H1 (cell line): ENCODE results near the gene POGZ. TPM values are rescaled to one million over a fixed set of nuclear protein-coding genes. Genes with fewer than 3 reads are reported as not detected.
A peak's percentile ranks its signal among the peaks of the same experiment; 100 is the strongest.

Experiments used
- CTCF ChIA-PET: fragments of 300-600 bp; sonication (Branson Sonifier 250); formaldehyde crosslinking; loops from one replicate; lab custom pipeline; 2021; ENCODE audit not compliant: partially characterized antibody; lab: Charles Lee
- POLR2A ChIA-PET: fragments of 300-600 bp; sonication (Branson Sonifier 250); formaldehyde crosslinking; loops from one replicate; lab custom pipeline; 2021; ENCODE audit warnings: inconsistent platforms; ENCODE audit not compliant: partially characterized antibody; lab: Charles Lee
- DNase-seq, 2 experiments: peaks; one replicate each; pipeline versions ENCODE4 v3.0.0 to v3.0.0-alpha.2; 2010 to 2022; ENCODE audit warnings: low spot score in 2 of 2, low read depth in 1 of 2, mixed read lengths in 1 of 2
- FAIRE-seq: peaks from 2 replicates; lab custom pipeline; 2011; peaks lifted over from hg19 to GRCh38; lab: Jason Lieb, UNC
- H2AFZ ChIP-seq: 2 replicates; pipeline ENCODE4 v1.8.1; 2012; ENCODE audit warnings: low read length, inconsistent platforms
- H2AK5ac ChIP-seq: 2 replicates; pipeline ENCODE4 v1.6.1; 2013; ENCODE audit warnings: low read depth, low read length
- H2BK120ac ChIP-seq: replicated peaks from 2 replicates; pipeline ENCODE3; 2013; ENCODE audit warnings: low read depth, low read length, inconsistent platforms
- H2BK12ac ChIP-seq: 2 replicates; pipeline ENCODE4 v1.6.1; 2013; ENCODE audit warnings: low read depth, low read length
- H2BK15ac ChIP-seq: 2 replicates; pipeline ENCODE4 v1.6.1; 2013; ENCODE audit warnings: low read length
- H2BK20ac ChIP-seq: 2 replicates; pipeline ENCODE4 v1.6.1; 2013; ENCODE audit warnings: low read length
- H2BK5ac ChIP-seq: 2 replicates; pipeline ENCODE4 v1.6.1; 2013; ENCODE audit warnings: low read depth, low read length
- H3K14ac ChIP-seq: 2 replicates; pipeline ENCODE4 v1.6.1; 2013; ENCODE audit warnings: inconsistent platforms; ENCODE audit not compliant: insufficient read length
- H3K18ac ChIP-seq: 2 replicates; pipeline ENCODE4 v1.6.1; 2013; ENCODE audit warnings: low read length; ENCODE audit errors: extremely low read depth
- H3K23ac ChIP-seq: 2 replicates; pipeline ENCODE4 v1.6.1; 2013; ENCODE audit warnings: inconsistent platforms; ENCODE audit not compliant: insufficient read length
- H3K23me2 ChIP-seq: 2 replicates; pipeline ENCODE4 v1.6.1; 2013; ENCODE audit warnings: low read depth, low read length
- H3K27ac ChIP-seq: 2 replicates; pipeline ENCODE4 v1.6.1; 2011; ENCODE audit warnings: low read depth, low read length, inconsistent platforms
- H3K27me3 ChIP-seq, 4 experiments: replicated peaks in 1 of 4; 1 replicate in 1 of 4; 2 replicates in 3 of 4; pipeline versions ENCODE4 v1.6.1 to v1.8.1; 2011 to 2013; ENCODE audit warnings: low read length in 3 of 4, mild to moderate bottlenecking in 3 of 4, inconsistent platforms in 2 of 4, mixed read lengths in 2 of 4, moderate library complexity in 1 of 4; ENCODE audit not compliant: control insufficient read depth in 3 of 4, insufficient read depth in 3 of 4; ENCODE audit errors: extremely low read depth in 1 of 4
- H3K36me3 ChIP-seq, 4 experiments: 2 replicates each; pipeline versions ENCODE4 v1.6.1 to v1.8.1; 2011 to 2013; ENCODE audit warnings: mild to moderate bottlenecking in 4 of 4, low read length in 3 of 4, moderate library complexity in 2 of 4, control low read depth in 1 of 4, inconsistent platforms in 1 of 4; ENCODE audit not compliant: insufficient read depth in 4 of 4, control insufficient read depth in 2 of 4
- H3K4ac ChIP-seq: replicated peaks from 2 replicates; pipeline ENCODE3; 2013; ENCODE audit warnings: low read length, low read depth, mixed read lengths, inconsistent platforms; ENCODE audit not compliant: insufficient read length
- H3K4me1 ChIP-seq, 4 experiments: replicated peaks in 1 of 4; 1 replicate in 1 of 4; 2 replicates in 3 of 4; pipeline versions ENCODE4 v1.6.1 to v1.8.1; 2011 to 2013; ENCODE audit warnings: low read length in 3 of 4, inconsistent platforms in 2 of 4, mixed read lengths in 1 of 4; ENCODE audit not compliant: insufficient read depth in 4 of 4, control insufficient read depth in 3 of 4
- H3K4me2 ChIP-seq, 2 experiments: 2 replicates each; pipeline versions ENCODE4 v1.6.1 to v1.8.1; 2011 to 2013; ENCODE audit warnings: low read depth in 2 of 2, low read length in 2 of 2, control low read depth in 1 of 2, inconsistent platforms in 1 of 2, mild to moderate bottlenecking in 1 of 2; ENCODE audit not compliant: insufficient read depth in 1 of 2
- H3K4me3 ChIP-seq, 4 experiments: fragments of 200-600, 300-600 bp in 1 of 4; sonication (generic), shearing (Covaris generic), sonication (Bioruptor Twin) in 1 of 4; 2 replicates each; pipeline versions ENCODE4 v1.5.1 to v1.8.1; 2011 to 2016; ENCODE audit warnings: low read length in 4 of 4, low read depth in 3 of 4, control low read depth in 2 of 4, inconsistent platforms in 2 of 4, mild to moderate bottlenecking in 2 of 4, mixed read lengths in 1 of 4, moderate library complexity in 1 of 4; ENCODE audit not compliant: insufficient read depth in 2 of 4; ENCODE audit errors: extremely low read depth in 1 of 4
- H3K56ac ChIP-seq: replicated peaks from 2 replicates; pipeline ENCODE3; 2013; ENCODE audit warnings: low read depth, mild to moderate bottlenecking, mixed read lengths, low read length, inconsistent platforms; ENCODE audit not compliant: insufficient read length
- H3K79me1 ChIP-seq: 2 replicates; pipeline ENCODE4 v1.6.1; 2013; ENCODE audit warnings: low read depth, low read length, control low read depth
- H3K79me2 ChIP-seq, 2 experiments: 2 replicates each; pipeline versions ENCODE4 v1.6.1 to v1.8.1; 2012 to 2013; ENCODE audit warnings: low read length in 2 of 2, mild to moderate bottlenecking in 2 of 2, inconsistent platforms in 1 of 2; ENCODE audit not compliant: insufficient read depth in 2 of 2, control insufficient read depth in 1 of 2
- H3K9ac ChIP-seq, 4 experiments: replicated peaks in 1 of 4; 1 replicate in 1 of 4; 2 replicates in 3 of 4; pipeline versions ENCODE4 v1.6.1 to v1.8.1; 2011 to 2013; ENCODE audit warnings: low read depth in 3 of 4, low read length in 3 of 4, control low read depth in 2 of 4, mild to moderate bottlenecking in 2 of 4, moderate library complexity in 2 of 4, inconsistent platforms in 1 of 4; ENCODE audit errors: extremely low read depth in 1 of 4
- H3K9me3 ChIP-seq, 2 experiments: 2 replicates each; pipeline versions ENCODE4 v1.6.1 to v1.8.1; 2012 to 2013; ENCODE audit warnings: mild to moderate bottlenecking in 2 of 2, moderate library complexity in 2 of 2, control low read depth in 1 of 2, inconsistent platforms in 1 of 2, low read depth in 1 of 2, low read length in 1 of 2, mixed read lengths in 1 of 2; ENCODE audit not compliant: insufficient read depth in 2 of 2
- H4K20me1 ChIP-seq, 2 experiments: replicated peaks in 1 of 2; 2 replicates each; pipeline versions ENCODE3 to v1.8.1; 2011 to 2013; ENCODE audit warnings: inconsistent platforms in 2 of 2, low read length in 2 of 2, mild to moderate bottlenecking in 1 of 2; ENCODE audit not compliant: insufficient read depth in 2 of 2, control insufficient read depth in 1 of 2
- H4K5ac ChIP-seq: 2 replicates; pipeline ENCODE4 v1.6.1; 2013; ENCODE audit warnings: low read length, low read depth, mixed read lengths, inconsistent platforms; ENCODE audit not compliant: insufficient read length
- H4K8ac ChIP-seq: 2 replicates; pipeline ENCODE4 v1.8.0; 2013; ENCODE audit warnings: mild to moderate bottlenecking, moderate library complexity, low read length, inconsistent platforms; ENCODE audit not compliant: insufficient read depth; ENCODE audit errors: extremely low read depth
- H4K91ac ChIP-seq: replicated peaks from 2 replicates; pipeline ENCODE3; 2013; ENCODE audit warnings: low read length, mixed read lengths, inconsistent platforms; ENCODE audit not compliant: insufficient read length
- MAFK ChIP-seq: IDR thresholded peaks from 2 replicates; pipeline ENCODE4 v1.6.1; 2012; ENCODE audit warnings: low read depth, mild to moderate bottlenecking, improper control_type of control experiment, low read length
- POLR2A ChIP-seq, 2 experiments: IDR thresholded peaks; 1 replicate in 1 of 2; 2 replicates in 1 of 2; pipeline ENCODE4 v1.6.1; 2011; ENCODE audit warnings: low read depth in 2 of 2, low read length in 2 of 2, mild to moderate bottlenecking in 2 of 2; ENCODE audit errors: control extremely low read depth in 1 of 2
- RAD21 ChIP-seq, 2 experiments: IDR thresholded peaks in 1 of 2; conservative IDR thresholded peaks in 1 of 2; 2 replicates each; pipeline ENCODE4 v1.6.1; 2011; ENCODE audit warnings: low read depth in 2 of 2, low read length in 2 of 2, improper control_type of control experiment in 1 of 2, inconsistent platforms in 1 of 2, mild to moderate bottlenecking in 1 of 2, moderate library complexity in 1 of 2
- SIN3A ChIP-seq, 2 experiments: IDR thresholded peaks in 1 of 2; conservative IDR thresholded peaks in 1 of 2; 2 replicates each; pipeline ENCODE4 v1.6.1; 2011 to 2012; ENCODE audit warnings: low read length in 2 of 2, improper control_type of control experiment in 1 of 2, low read depth in 1 of 2, mild to moderate bottlenecking in 1 of 2
- SUZ12 ChIP-seq: fragments of 200-600 bp; sonication (generic); IDR thresholded peaks from 2 replicates; pipeline ENCODE4 v1.6.1; 2012; ENCODE audit warnings: mild to moderate bottlenecking, inconsistent platforms, low read length, moderate library complexity, mixed read lengths
- TAF1 ChIP-seq: IDR thresholded peaks from 2 replicates; pipeline ENCODE4 v1.6.1; 2011; ENCODE audit warnings: mild to moderate bottlenecking, low read depth, low read length
- TBP ChIP-seq: IDR thresholded peaks from 2 replicates; pipeline ENCODE4 v1.6.1; 2011; ENCODE audit warnings: low read depth, low read length, improper control_type of control experiment
- WGBS, 2 experiments: shearing (Covaris generic) in 1 of 2; methylation state at CpG; one replicate each; pipeline versions ENCODE4 v1.1.6 to v1.1.7; 2013 to 2015; ENCODE audit warnings: low lambda C conversion rate in 2 of 2, mixed read lengths in 2 of 2, inconsistent platforms in 1 of 2, low coverage in 1 of 2, missing lambda C conversion rate in 1 of 2; ENCODE audit not compliant: insufficient replicate concordance in 2 of 2, insufficient coverage in 1 of 2, insufficient read length in 1 of 2; ENCODE audit errors: extremely low coverage in 1 of 2, missing lambda C conversion rate in 1 of 2; 5-methylcytosine and 5-hydroxymethylcytosine counted together
- polyA plus RNA-seq, 7 experiments: library from polyadenylated mRNA; depleted of rRNA in 3 of 7; stranded (reverse) in 5 of 7; unstranded in 2 of 7; fragments of >200 nt in 5 of 7; fragments of 200-250 nt in 2 of 7; gene quantifications; 1 replicate in 5 of 7; 2 replicates in 1 of 7; 4 replicates in 1 of 7; pipeline versions ENCODE4 v1.2.1 to v1.2.3, GENCODE V29; 2011 to 2013; ENCODE audit warnings: missing spikeins in 2 of 7, mixed read lengths in 2 of 7
- total RNA-seq: library from RNA; stranded (reverse); fragmentation: NEBNext Ultra II Directional; extraction: Animal tissue kit (Norgen Biotek cat#: 25700); gene quantifications from 2 replicates; pipeline ENCODE4 v1.2.1, GENCODE V29; 2021
- TF ChIP-seq, protein P1 (sequence below): IDR thresholded peaks from 2 replicates; pipeline ENCODE4 v1.6.1; 2012; ENCODE audit warnings: low read length, inconsistent platforms

POGZ gene
- total and polyA plus RNA-seq, 2 of the 8 experiments (the other 6 are each of a cell fraction or from before 2014, with no cell fraction given): 66.4 to 105 TPM

DNA sequence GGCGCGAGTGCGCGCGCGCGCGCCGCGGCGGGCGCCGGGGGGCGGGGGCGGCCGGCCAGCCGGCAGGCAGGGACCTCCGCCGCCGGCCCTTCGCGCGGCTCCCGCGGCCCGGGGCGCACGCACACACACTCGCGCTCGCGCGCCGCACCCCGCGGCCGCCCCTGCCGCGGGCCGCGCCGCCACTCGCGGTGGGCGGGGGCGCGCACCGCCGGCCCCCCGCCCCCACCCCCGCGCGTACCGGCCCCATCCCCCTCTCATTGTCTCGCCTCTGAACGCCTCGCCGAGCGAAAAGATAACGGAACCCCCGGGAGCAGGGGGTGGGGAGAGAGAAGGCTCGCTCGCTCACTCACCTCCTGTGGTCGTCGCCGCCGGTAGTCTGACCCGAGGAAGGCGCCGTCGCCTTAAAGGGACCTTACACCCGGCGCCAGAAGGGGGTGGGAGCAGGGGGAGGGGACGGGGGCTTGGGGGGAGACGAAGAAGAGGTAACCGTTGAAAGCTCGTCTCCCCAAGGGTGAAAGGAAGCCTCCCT, 428 bp downstream of the POGZ start:
- peak overlapping the region; percentile 34 for H4K5ac ChIP-seq
- no peak overlapping the region for H2BK20ac ChIP-seq
- peak overlapping the region in 1 of 2 experiments; percentile 69; a peak in 1 of 4 replicates for H3K4me2 ChIP-seq
- H3K79me1 ChIP-seq: no peaks in the 10 kb centered on the region
- H3K27me3 ChIP-seq: no peaks in the 10 kb centered on the region; a peak in 2 of 7 replicates
- POLR2A ChIA-PET: interaction anchor here (1.4 to 8.2 kb wide), 4 partner anchors 8 to 54 kb away, joined by 3 to 91 read pairs (median 4); no protein-coding TSS in a partner anchor
- no peaks in the 10 kb centered on the region; a peak in 2 of 8 replicates for H3K36me3 ChIP-seq
- no peak overlapping the region for H2BK12ac ChIP-seq
- peak overlapping the region; percentile 62 for H3K56ac ChIP-seq
- H4K20me1 ChIP-seq: peaks cover 2 to 11% of the 10 kb centered on the region in 2 experiments
- H4K91ac ChIP-seq: no peak overlapping the region
- H3K9ac ChIP-seq: peak overlapping the region; percentile 54 to 88 (median 68); a peak in 6 of 7 replicates
- no peak overlapping the region for H3K14ac ChIP-seq
- H3K4me3 ChIP-seq: peak overlapping the region; percentile 43 to 80 (median 54)
- H2BK120ac ChIP-seq: no peak overlapping the region
- no peak overlapping the region for H3K4ac ChIP-seq
- H2AFZ ChIP-seq: no peak overlapping the region
- no peak overlapping the region for H3K18ac ChIP-seq
- H3K4me1 ChIP-seq: peaks cover 0 to 11% (median 2%) of the 10 kb centered on the region in 4 experiments; a peak in 3 of 7 replicates
- no peak overlapping the region for H3K23ac ChIP-seq
- CTCF ChIA-PET: interaction anchor here (0.6 to 1.2 kb wide), 2 partner anchors 16 to 47 kb away, joined by 3 read pairs; no protein-coding TSS in a partner anchor
- peak in 1 of 2 experiments; percentile 72 for DNase-seq
- H4K8ac ChIP-seq: peak overlapping the region; percentile 74; the same call in 1 of the 2 replicates
- WGBS, 2 experiments: 0% methylated on average over 6 of the region's 77 CpGs; no CpG with 5 or more reads in 1 of the 2 experiments
- FAIRE-seq: no peak
- H2BK15ac ChIP-seq: no peak overlapping the region
- peaks cover 28 to 45% of the 10 kb centered on the region in 2 experiments for H3K79me2 ChIP-seq
- H3K9me3 ChIP-seq: no peaks in the 10 kb centered on the region
- H3K23me2 ChIP-seq: peaks cover 3% of the 10 kb centered on the region; the same call in 1 of the 2 replicates
- H2AK5ac ChIP-seq: no peak overlapping the region
- no peak overlapping the region for H2BK5ac ChIP-seq
- peak overlapping the region; percentile 74; the same call in 1 of the 2 replicates for H3K27ac ChIP-seq
- TF ChIP-seq, protein P1, sequence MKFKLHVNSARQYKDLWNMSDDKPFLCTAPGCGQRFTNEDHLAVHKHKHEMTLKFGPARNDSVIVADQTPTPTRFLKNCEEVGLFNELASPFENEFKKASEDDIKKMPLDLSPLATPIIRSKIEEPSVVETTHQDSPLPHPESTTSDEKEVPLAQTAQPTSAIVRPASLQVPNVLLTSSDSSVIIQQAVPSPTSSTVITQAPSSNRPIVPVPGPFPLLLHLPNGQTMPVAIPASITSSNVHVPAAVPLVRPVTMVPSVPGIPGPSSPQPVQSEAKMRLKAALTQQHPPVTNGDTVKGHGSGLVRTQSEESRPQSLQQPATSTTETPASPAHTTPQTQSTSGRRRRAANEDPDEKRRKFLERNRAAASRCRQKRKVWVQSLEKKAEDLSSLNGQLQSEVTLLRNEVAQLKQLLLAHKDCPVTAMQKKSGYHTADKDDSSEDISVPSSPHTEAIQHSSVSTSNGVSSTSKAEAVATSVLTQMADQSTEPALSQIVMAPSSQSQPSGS: no peak
- TF ChIP-seq SIN3A (conservative IDR thresholded peaks at IDR 0.05 in 1 of 2, IDR thresholded peaks at IDR 0.05 in 1 of 2; ENCODE audit: low read depth in 1 of 2, low read length in 2 of 2) (0 out of 4 replicates have a peak, but pooled peaks of 1 of the 2 experiments have one; percentile 1), TBP (0 out of 2 replicates have a peak, but pooled peaks have one; percentile 11), SUZ12 (no peak), RAD21 (IDR thresholded peaks at IDR 0.05 in 1 of 2, conservative IDR thresholded peaks at IDR 0.05 in 1 of 2; ENCODE audit: low read depth in 2 of 2, low read length in 2 of 2) (no peak), POLR2A (IDR thresholded peaks at IDR 0.05; ENCODE audit: control extremely low read depth in 1 of 2, low read depth in 2 of 2, low read length in 2 of 2) (peak; percentile 28 to 47; a peak in 2 of 3 replicates), TAF1 (peak; percentile 66; the same call in 1 of the 2 replicates), MAFK (no peak)
